Measurements from ENCODE around the gene MACROD2. TPM values are rescaled to one million over a fixed set of nuclear protein-coding genes. Genes with fewer than 3 reads are reported as not detected.
A peak's percentile ranks its signal among the peaks of the same experiment; 100 is the strongest.

Gene MACROD2
- total RNA-seq, 1 experiment from 2014 or later = 2.3 TPM

GRCh38 chr20:14062171-14062570 is 66.9 kb downstream of the MACROD2 start:
- DNase-seq (ENCODE audit: low spot score) = no peak

- no peak for DNase-seq (ENCODE audit: low spot score)
Measured at GRCh38 chr20:14062786-14063185, 67.5 kb downstream of the MACROD2 start.

GRCh38 chr20:14064333-14064732 is 69.0 kb downstream of the MACROD2 start:
- DNase-seq (ENCODE audit: low spot score) = no peak

- no peak for DNase-seq (ENCODE audit: low spot score)
Measured at GRCh38 chr20:14064921-14065320, 69.6 kb downstream of the MACROD2 start.

- DNase-seq (ENCODE audit: low spot score) = no peak
Measured at GRCh38 chr20:14065774-14066173, 70.5 kb downstream of the MACROD2 start.

- no peak for DNase-seq (ENCODE audit: low spot score)
Measured at GRCh38 chr20:14067603-14068002, 72.3 kb downstream of the MACROD2 start.

GRCh38 chr20:14069796-14070195 is 74.5 kb downstream of the MACROD2 start:
- no peak for DNase-seq (ENCODE audit: low spot score)

- DNase-seq (ENCODE audit: low spot score) = no peak
Measured at GRCh38 chr20:14093652-14094051, 98.3 kb downstream of the MACROD2 start.

- DNase-seq (ENCODE audit: low spot score) = no peak
Measured at GRCh38 chr20:14098261-14098660, 102.9 kb downstream of the MACROD2 start.

GRCh38 chr20:14113416-14113815 is 118.1 kb downstream of the MACROD2 start:
- no peak for DNase-seq (ENCODE audit: low spot score)

- DNase-seq (ENCODE audit: low spot score) = no peak
Measured at GRCh38 chr20:14114065-14114704, 118.9 kb downstream of the MACROD2 start.

- no peak for DNase-seq (ENCODE audit: low spot score)
Measured at GRCh38 chr20:14116037-14116436, 120.7 kb downstream of the MACROD2 start.

- no peak for DNase-seq (ENCODE audit: low spot score)
Measured at GRCh38 chr20:14117768-14118167, 122.5 kb downstream of the MACROD2 start.

- no peak for DNase-seq (ENCODE audit: low spot score)
Measured at GRCh38 chr20:14126856-14127255, 131.5 kb downstream of the MACROD2 start.

- DNase-seq (ENCODE audit: low spot score) = no peak
Measured at GRCh38 chr20:14127514-14128223, 132.4 kb downstream of the MACROD2 start.

- DNase-seq (ENCODE audit: low spot score) = peak; percentile 13
Measured at GRCh38 chr20:14134004-14134403, 138.7 kb downstream of the MACROD2 start.

- peak; percentile 75 for DNase-seq (ENCODE audit: low spot score)
Measured at GRCh38 chr20:14142171-14142570, 146.9 kb downstream of the MACROD2 start.

GRCh38 chr20:14142964-14143627 is 147.8 kb downstream of the MACROD2 start:
- DNase-seq (ENCODE audit: low spot score) = no peak

GRCh38 chr20:14148042-14148441 is 152.7 kb downstream of the MACROD2 start:
- DNase-seq (ENCODE audit: low spot score) = no peak

- DNase-seq (ENCODE audit: low spot score) = no peak
Measured at GRCh38 chr20:14155361-14155760, 160.0 kb downstream of the MACROD2 start.

GRCh38 chr20:14178528-14178927 is 183.2 kb downstream of the MACROD2 start:
- no peak for DNase-seq (ENCODE audit: low spot score)

- no peak for DNase-seq (ENCODE audit: low spot score)
Measured at GRCh38 chr20:14178952-14179351, 183.6 kb downstream of the MACROD2 start.

Measured in HT-29 (cell line).